NCI-H1436 treated with DMSO at 0.1 percent for 48 hours (cell line): ENCODE measurements around the gene SESN1.
A peak's percentile ranks its signal among the peaks of the same experiment; 100 is the strongest.
"Not testable (repeated sequence)": the region's sequence is repeated elsewhere in the genome, so short reads cannot be mapped to it uniquely, and the experiment has no call there.

Experiments used
- DNase-seq: peaks from one replicate; lab custom pipeline; 2025; lab: John Stamatoyannopoulos, UW

SESN1 gene

GRCh38 chr6:109000289-109000688, 94.4 kb downstream of the SESN1 start:
- no peak for DNase-seq

DNA sequence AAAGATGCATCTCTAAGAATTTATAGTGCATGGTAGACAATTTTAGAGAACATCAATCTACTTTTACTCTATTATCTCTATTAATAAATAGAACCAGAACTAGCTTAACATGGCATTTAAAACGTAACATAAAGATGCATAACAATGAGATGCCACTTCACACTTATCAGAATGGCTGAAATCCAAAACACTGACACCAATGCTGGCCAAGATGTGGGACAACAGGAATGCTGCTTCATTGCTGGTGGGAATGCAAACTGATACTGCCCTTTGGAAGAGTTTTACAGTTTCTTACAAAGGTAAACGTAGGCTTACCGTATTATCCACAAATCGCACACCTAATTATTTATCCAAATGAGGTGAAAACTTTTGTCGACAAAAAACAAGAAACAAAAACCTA, 95.2 kb downstream of the SESN1 start:
- DNase-seq: no peak

GRCh38 chr6:108998485-108998884, 96.2 kb downstream of the SESN1 start:
- DNase-seq: no peak

GRCh38 chr6:108996208-108996607, 98.4 kb downstream of the SESN1 start:
- no peak for DNase-seq

GRCh38 chr6:108995296-108995695, 99.3 kb downstream of the SESN1 start:
- DNase-seq: no peak

DNA sequence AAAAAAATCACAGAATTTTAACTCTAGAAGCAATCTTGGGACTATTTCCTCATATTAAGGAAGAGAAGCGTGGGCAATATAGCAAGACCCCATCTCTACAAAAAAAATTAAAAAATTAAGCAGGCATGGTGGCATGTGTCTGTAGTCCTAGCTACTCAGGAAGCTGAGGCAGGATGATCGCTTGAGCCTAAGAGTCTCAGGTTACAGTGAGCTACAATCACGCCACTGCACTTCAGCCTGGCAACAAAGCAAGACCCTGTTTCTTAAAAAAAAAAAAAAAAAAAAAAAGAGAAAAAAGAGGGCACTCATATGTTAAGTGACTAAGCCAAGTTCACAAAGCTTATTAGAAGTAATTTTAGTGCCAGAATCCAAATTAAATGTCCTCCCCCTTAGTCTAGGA, 100.8 kb downstream of the SESN1 start:
- no peak for DNase-seq

- no peak for DNase-seq
Measured at GRCh38 chr6:108989700-108990099, 104.9 kb downstream of the SESN1 start.

GRCh38 chr6:108988765-108989164, 105.9 kb downstream of the SESN1 start:
- DNase-seq: no peak

- no peak for DNase-seq
Measured at GRCh38 chr6:108988296-108988695, 106.3 kb downstream of the SESN1 start.

DNA sequence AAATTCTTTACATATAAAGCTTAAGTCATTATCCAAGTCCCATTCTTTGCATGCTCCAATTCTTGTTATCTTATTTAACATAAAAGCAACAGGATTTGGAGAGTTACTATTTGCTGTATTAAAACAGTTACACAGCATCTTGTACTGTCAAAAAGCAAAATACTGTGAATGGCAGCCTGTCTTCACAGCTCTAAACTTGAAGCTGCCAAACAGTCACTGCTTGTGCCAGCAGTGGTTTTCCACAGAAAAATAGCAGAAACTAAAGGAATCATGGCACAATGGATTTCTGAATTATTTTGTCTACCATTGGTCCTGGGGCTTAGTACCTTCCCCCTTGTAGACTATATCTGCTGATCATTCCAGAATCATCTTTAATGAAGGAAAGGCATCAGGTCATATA, 107.5 kb downstream of the SESN1 start:
- DNase-seq: no peak

- no peak for DNase-seq
Measured at GRCh38 chr6:108985301-108985700, 109.3 kb downstream of the SESN1 start.

DNA sequence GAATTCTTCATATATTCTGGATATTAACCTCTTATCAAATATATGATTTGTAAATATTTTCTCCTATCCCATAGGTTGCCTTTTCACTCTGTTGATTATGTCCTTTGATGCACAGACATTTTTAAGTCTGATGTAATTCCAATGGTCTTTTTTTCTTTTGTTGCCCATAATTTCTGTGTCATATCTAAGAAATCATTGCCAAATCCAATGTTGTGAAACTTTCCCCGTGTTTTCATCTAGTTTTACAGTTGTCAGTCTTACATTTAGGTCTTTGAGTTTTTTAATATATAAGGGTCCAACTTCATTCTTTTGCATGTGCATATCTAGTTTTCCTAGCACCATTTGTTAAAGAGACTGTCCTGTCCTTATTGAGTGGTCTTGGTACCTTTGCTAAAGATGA, 111.5 kb downstream of the SESN1 start:
- no peak for DNase-seq

DNA sequence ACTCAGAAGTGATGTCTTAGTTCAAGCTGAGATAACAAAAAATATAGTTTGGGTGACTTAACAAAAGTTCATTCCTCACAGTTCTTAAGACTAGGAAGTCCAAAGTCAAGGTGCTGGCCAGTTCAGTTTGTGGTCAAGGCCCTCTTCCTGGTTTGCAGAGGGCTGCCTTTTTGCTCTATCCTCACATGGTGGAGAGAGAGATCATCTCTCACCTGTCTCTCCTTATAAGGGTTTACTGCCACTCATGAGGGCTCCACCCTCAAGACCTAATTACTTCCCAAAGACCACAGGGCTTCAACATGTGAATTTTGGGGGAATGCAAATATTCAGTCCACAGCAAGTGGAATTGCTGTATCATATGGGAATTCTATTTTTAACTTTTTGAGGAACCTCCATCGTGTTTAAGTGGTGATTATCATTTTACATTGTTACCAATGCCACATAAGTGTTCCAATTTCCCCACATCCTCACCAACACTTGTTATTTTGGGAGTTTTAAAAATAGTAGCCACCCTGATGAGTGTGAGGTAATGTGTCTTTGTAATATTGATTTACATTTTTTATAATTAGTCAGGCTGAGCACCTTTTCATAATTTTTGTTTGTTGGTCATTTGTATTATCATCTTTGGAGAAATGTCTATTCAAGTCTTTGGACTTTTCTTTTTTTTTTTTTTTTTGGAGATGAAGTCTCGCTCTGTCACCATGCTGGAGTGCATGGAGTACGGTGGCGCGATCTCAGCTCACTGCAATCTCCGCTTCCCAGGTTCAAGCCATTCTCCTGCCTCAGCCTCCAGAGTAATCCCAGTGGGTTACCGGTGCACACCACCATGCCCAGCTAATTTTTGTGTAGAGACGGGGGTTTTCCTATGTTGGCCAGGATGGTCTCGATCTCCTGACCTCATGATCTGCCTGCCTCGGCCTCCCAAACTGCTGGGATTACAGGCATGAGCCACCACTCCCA, 112.2 kb downstream of the SESN1 start:
- no peak for DNase-seq

GRCh38 chr6:108978638-108979037, 116.0 kb downstream of the SESN1 start:
- not testable (repeated sequence) for DNase-seq

DNA sequence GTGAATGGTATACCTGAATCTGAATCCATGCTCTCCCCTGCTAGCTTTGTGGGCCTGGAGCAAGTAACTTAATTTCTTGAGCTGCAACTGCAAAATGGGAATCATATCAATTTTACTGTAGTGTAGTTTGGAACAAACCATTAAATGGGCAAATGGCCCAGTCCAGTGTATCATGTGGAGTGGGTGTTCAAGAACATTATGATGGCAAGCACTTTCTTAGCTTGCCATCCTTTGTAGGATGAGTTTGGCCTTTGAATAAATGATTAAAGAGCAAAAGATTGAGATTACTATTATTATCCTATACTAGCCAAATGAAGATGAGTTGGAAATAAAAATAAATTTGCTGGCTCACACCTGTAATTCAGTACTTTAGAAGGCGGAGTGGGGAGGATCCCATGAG, 120.4 kb downstream of the SESN1 start:
- no peak for DNase-seq

DNA sequence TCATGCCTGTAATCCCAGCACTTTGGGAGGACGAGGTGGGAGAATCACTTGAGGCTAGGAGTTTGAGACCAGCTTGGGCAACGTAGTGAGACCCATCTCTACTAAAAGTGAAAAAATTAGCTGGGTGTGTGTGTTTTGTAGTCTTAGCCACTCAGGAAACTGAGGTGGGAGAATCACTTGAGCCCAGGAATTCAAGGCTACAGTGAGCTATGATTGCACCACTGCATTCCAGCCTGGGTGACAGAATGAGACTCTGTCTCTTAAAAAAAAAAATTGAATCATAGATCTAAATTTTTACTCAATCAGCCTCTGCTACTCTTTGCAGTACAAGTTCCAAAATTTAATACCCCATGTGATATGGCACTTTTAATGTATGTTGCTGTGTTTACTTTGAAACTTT, 124.9 kb downstream of the SESN1 start:
- DNase-seq: no peak

DNA sequence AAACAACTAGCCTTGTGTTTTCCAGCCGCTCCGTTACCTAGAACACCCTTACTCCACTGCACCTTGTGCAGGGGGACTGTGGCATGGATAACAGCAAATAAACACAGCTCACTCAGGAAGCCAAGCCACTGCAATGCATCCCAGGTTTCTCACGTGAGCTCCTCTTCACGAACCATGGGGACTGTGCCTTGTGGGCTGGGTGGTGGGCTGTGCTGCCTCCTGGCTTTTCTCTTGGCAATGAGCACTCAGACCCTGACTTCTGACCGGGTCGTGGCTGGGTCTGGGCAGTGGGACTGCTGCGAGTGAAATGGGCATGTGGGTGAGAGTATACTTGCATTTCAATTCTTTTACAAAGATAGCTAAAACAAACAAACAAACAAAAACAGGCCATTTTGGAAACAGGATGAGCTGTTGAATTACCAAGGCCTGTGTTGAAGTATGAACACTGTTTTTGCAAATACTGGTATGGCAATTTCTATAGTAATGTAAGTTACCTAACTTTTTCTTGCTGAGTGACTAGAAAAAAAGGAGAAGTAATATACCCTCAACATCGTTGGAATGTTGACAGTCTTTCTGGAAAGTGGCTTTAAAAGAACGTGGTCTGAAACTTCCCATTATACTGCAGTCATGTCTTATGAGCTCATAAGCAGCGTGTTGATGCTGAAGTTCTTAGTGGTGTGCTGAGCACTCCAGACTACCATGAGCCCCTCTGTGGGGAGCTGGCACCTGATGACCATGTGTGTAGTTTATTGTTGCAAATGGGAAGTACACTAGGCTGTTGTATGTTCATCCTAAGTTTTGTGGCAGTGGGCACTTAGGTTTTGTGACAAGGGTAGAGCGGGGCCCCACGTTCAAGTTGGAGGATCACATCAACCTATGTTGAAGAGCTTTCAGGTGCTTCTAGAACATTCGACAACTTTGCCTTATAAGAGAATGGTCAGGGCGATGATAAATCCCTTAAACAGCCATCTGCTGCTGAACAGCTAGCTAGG, 126.0 kb downstream of the SESN1 start:
- DNase-seq: no peak

DNA sequence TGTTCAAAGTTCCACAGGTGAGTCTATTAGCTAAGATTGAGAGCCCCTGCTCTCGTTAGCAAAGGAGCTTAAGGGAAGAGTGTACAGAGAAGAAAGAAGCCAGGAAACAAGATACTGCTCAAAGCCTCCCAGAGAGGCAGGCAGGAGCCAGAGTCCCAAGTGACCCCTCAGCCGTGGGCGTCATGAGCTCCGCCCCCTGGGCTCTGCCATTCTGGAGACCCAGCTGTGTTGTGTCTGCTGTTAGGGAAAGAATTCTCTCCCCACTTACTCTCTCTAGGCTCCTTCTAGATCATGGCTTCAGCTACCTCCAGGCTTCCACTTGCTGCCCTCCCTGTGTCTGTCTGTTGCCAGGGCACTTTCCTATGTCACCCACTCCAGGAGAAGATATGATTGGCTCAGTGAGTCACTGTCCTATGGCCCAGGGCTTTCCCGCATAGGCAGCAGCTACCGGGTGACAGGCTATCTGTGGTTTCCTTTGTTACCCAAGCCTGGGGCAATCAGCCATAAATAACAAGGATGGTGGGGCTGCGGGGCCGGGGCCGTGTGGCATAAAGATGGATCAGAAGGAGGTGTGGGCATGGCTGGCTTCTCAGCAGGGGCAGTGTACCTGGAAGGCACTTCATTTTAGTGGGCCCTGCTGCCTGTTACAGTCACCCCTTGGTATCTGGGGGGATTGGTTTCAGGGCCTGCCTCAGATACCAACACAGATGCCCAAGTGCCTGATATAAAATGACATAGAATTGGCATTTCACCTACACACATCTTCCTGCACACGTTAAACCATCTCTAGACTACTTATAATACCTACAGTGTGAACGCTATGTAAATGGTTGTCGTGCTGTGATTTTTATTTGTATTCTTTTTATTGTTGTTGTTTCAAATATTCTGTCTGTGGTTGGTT, 127.5 kb downstream of the SESN1 start:
- DNase-seq: peak; percentile 35

DNA sequence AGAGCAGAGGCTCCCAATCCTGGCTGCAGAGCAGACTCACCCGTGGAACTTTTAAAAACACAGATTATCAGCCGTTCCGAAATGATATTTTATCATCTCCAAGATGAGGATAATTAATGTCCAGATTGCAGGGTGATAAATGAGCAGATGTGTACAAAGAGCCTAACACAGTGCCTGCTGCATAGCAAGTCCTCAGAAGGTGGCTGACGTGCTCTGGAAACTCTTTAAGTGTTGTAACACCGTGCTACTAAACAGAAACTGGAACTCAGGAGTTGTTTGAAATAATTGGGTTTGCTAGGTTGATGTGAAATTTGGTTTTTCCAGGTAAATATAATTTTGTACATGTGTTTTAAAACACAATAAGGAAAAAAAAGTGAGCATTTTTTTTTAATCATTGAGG, 128.4 kb downstream of the SESN1 start:
- no peak for DNase-seq

- DNase-seq: no peak
Measured at GRCh38 chr6:108961985-108962384, 132.7 kb downstream of the SESN1 start.

DNA sequence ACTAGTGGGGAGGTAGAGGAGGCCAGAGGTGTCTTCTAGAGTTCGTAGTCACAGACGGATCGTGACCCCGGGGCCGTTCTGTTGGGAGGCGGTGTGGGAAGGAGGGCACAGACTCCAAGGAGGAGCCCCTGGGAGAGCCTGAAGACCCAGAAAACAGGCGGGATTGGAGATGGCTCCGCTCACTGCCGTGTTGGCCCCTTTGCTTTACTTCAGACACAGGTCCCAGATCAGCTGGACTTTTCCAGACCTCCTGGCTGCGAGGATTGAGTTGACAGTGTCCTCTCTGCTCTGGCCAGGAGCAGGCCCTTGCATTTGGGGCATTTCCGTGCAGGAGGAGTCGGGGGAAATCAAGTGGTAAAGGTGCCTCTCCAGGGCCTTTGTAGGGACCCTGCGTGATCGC, 133.6 kb downstream of the SESN1 start:
- no peak for DNase-seq

DNA sequence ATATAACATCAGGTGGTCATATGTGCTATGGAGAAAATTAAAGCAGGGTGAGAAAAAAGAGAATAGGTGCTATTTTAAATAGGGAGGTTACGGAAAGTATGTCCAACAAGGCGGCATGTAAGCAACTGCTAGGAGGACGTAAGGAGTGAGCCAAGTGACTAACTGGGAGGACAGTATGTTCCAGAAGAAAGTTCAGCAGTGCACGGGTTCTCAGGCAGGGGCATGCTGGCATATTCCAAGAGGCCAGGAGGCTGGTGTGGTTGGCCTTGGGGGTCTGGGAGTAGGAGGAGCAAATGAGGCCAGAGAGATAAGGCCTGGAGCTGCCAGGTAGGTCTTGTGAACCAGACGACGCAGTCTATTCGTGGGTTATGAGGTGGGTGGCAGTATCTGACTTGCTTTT, 134.0 kb downstream of the SESN1 start:
- DNase-seq: no peak
